Uterus (tissue), 2 donors: ENCODE data around the gene ZPLD1.

Source experiments
- CTCF ChIP-seq, 4 experiments: fragments of 200-600 bp in 2 of 4; fragments of 450-650 bp in 2 of 4; sonication (generic) in 2 of 4; IDR thresholded peaks; one replicate each; pipeline ENCODE4 v1.5.1; 2016 to 2019; ENCODE audit warnings: antibody characterized with exemption in 4 of 4, mild to moderate bottlenecking in 2 of 4, moderate library complexity in 1 of 4
- POLR2A ChIP-seq, 2 donors: fragments of 450-650 bp; IDR thresholded peaks; one replicate each; pipeline ENCODE4 v1.6.1; 2016; ENCODE audit warnings: antibody characterized with exemption in 2 of 2, mild to moderate bottlenecking in 1 of 2, moderate library complexity in 1 of 2

- no peak for TF ChIP-seq POLR2A (IDR thresholded peaks at IDR 0.05)
- no peak for TF ChIP-seq CTCF (IDR thresholded peaks at IDR 0.05)
Measured at GRCh38 chr3:102464261-102464660, 29.4 kb downstream of the ZPLD1 start.
